Measurements from ENCODE around the gene RNF2. TPM values are rescaled to one million over a fixed set of nuclear protein-coding genes. Genes with fewer than 3 reads are reported as not detected.
A peak's percentile ranks its signal among the peaks of the same experiment; 100 is the strongest.
"Not testable (repeated sequence)": the region's sequence is repeated elsewhere in the genome, so short reads cannot be mapped to it uniquely, and the experiment has no call there.

The RNF2 gene
- polyA plus RNA-seq, 1 donor: 22.3 TPM

DNA sequence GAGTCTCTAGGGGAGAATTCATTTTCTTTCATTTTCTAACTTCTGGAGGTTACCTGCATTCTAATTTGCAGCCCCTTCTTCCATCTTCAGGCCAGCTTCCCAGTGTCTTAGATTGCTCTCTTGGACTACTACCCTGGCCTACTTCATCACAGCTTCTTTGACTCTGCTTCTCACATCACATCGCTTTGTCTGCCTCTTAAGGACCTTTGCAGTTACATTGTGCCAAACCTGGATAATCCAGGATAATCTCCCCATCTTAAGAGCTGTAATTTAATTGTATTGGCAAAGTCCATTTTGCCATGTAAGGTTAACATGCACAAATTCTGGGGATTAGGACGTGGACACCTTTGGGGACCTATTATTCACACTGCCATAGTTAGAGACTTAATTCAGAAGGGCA lies 18.4 kb downstream of the RNF2 start:
- H3K9me3 ChIP-seq (ENCODE audit: control insufficient read depth, low read depth, low read length): no peaks in the 10 kb centered on the region
- no peaks in the 10 kb centered on the region for H3K4me1 ChIP-seq (ENCODE audit: control insufficient read depth, insufficient read depth, low read length)
- H3K4me3 ChIP-seq (ENCODE audit: low read length): no peak overlapping the region
- 100% methylated on average over 1 of the region's 2 CpGs for WGBS (ENCODE audit: insufficient coverage, low lambda C conversion rate)
- peaks cover 11% of the 10 kb centered on the region for H3K36me3 ChIP-seq (ENCODE audit: control insufficient read depth, insufficient read depth, low read length)
- no peaks in the 10 kb centered on the region for H3K27me3 ChIP-seq (ENCODE audit: control insufficient read depth, insufficient read depth, low read length)
- no peak overlapping the region for H3K27ac ChIP-seq (ENCODE audit: low read length)
- no peak for DNase-seq

DNA sequence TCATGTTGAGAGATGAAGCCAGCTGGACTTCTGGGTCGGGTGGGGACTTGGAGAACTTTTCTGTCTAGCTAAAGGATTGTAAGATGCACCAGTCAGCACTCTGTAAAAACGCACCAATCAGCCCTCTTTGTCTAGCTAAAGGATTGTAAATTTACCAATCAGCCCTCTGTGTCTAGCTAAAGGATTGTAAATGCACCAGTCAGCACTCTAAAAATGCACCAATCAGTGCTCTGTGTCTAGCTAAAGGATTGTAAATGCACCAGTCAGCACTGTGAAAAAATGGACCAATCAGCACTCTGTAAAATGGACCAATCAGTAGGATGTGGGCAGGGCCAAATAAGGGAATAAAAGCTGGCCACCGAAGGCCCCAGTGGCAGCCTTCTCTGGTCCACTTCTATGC lies 19.6 kb downstream of the RNF2 start:
- not testable (repeated sequence) for DNase-seq; H3K27me3 ChIP-seq (ENCODE audit: control insufficient read depth, insufficient read depth, low read length); H3K4me1 ChIP-seq (ENCODE audit: control insufficient read depth, insufficient read depth, low read length); H3K9me3 ChIP-seq (ENCODE audit: control insufficient read depth, low read depth, low read length); H3K27ac ChIP-seq (ENCODE audit: low read length); H3K4me3 ChIP-seq (ENCODE audit: low read length)
- peaks cover 11% of the 10 kb centered on the region for H3K36me3 ChIP-seq (ENCODE audit: control insufficient read depth, insufficient read depth, low read length)
- WGBS (ENCODE audit: insufficient coverage, low lambda C conversion rate): no CpG with 5 or more reads among the region's 3 CpGs

GRCh38 chr1:185066181-185066580 lies 20.8 kb downstream of the RNF2 start:
- Histone ChIP-seq H3K9me3 (ENCODE audit: control insufficient read depth, low read depth, low read length) (peaks cover 2% of the 10 kb centered on the region), H3K4me1 (ENCODE audit: control insufficient read depth, insufficient read depth, low read length) (no peaks in the 10 kb centered on the region), H3K27ac (ENCODE audit: low read length) (no peak overlapping the region), H3K27me3 (ENCODE audit: control insufficient read depth, insufficient read depth, low read length) (no peaks in the 10 kb centered on the region), H3K4me3 (ENCODE audit: low read length) (no peak overlapping the region), H3K36me3 (ENCODE audit: control insufficient read depth, insufficient read depth, low read length) (peaks cover 11% of the 10 kb centered on the region)
- no peak for DNase-seq
- WGBS (ENCODE audit: insufficient coverage, low lambda C conversion rate): 100% methylated on average over 1 of the region's 2 CpGs

- no peak overlapping the region for H3K27ac ChIP-seq (ENCODE audit: low read length)
- peaks cover 2% of the 10 kb centered on the region for H3K9me3 ChIP-seq (ENCODE audit: control insufficient read depth, low read depth, low read length)
- DNase-seq: no peak
- H3K4me1 ChIP-seq (ENCODE audit: control insufficient read depth, insufficient read depth, low read length): no peaks in the 10 kb centered on the region
- no peaks in the 10 kb centered on the region for H3K27me3 ChIP-seq (ENCODE audit: control insufficient read depth, insufficient read depth, low read length)
- no peak overlapping the region for H3K4me3 ChIP-seq (ENCODE audit: low read length)
- H3K36me3 ChIP-seq (ENCODE audit: control insufficient read depth, insufficient read depth, low read length): peaks cover 11% of the 10 kb centered on the region
Observed at GRCh38 chr1:185068341-185068740, 23.0 kb downstream of the RNF2 start.

GRCh38 chr1:185069202-185069772 lies 23.9 kb downstream of the RNF2 start:
- Histone ChIP-seq H3K27ac (ENCODE audit: low read length) (no peak overlapping the region), H3K36me3 (ENCODE audit: control insufficient read depth, insufficient read depth, low read length) (peaks cover 8% of the 10 kb centered on the region), H3K4me3 (ENCODE audit: low read length) (no peak overlapping the region), H3K9me3 (ENCODE audit: control insufficient read depth, low read depth, low read length) (peaks cover 2% of the 10 kb centered on the region), H3K4me1 (ENCODE audit: control insufficient read depth, insufficient read depth, low read length) (no peaks in the 10 kb centered on the region), H3K27me3 (ENCODE audit: control insufficient read depth, insufficient read depth, low read length) (no peaks in the 10 kb centered on the region)
- DNase-seq: peak; percentile 9 to 59
- no CpG with 5 or more reads among the region's 4 CpGs for WGBS (ENCODE audit: insufficient coverage, low lambda C conversion rate)

- DNase-seq: no peak
- Histone ChIP-seq H3K27ac (ENCODE audit: low read length) (no peak overlapping the region), H3K27me3 (ENCODE audit: control insufficient read depth, insufficient read depth, low read length) (no peaks in the 10 kb centered on the region), H3K4me3 (ENCODE audit: low read length) (no peak overlapping the region), H3K4me1 (ENCODE audit: control insufficient read depth, insufficient read depth, low read length) (no peaks in the 10 kb centered on the region), H3K36me3 (ENCODE audit: control insufficient read depth, insufficient read depth, low read length) (peaks cover 8% of the 10 kb centered on the region), H3K9me3 (ENCODE audit: control insufficient read depth, low read depth, low read length) (peaks cover 2% of the 10 kb centered on the region)
Observed at GRCh38 chr1:185070051-185070450, 24.7 kb downstream of the RNF2 start.

GRCh38 chr1:185073725-185074124 lies 28.4 kb downstream of the RNF2 start:
- Histone ChIP-seq H3K27ac (ENCODE audit: low read length) (no peak overlapping the region), H3K9me3 (ENCODE audit: control insufficient read depth, low read depth, low read length) (peaks cover 2% of the 10 kb centered on the region), H3K4me3 (ENCODE audit: low read length) (no peak overlapping the region), H3K27me3 (ENCODE audit: control insufficient read depth, insufficient read depth, low read length) (no peaks in the 10 kb centered on the region), H3K4me1 (ENCODE audit: control insufficient read depth, insufficient read depth, low read length) (no peaks in the 10 kb centered on the region), H3K36me3 (ENCODE audit: control insufficient read depth, insufficient read depth, low read length) (no peaks in the 10 kb centered on the region)
- WGBS (ENCODE audit: insufficient coverage, low lambda C conversion rate): no CpG with 5 or more reads among the region's 2 CpGs
- no peak for DNase-seq

DNA sequence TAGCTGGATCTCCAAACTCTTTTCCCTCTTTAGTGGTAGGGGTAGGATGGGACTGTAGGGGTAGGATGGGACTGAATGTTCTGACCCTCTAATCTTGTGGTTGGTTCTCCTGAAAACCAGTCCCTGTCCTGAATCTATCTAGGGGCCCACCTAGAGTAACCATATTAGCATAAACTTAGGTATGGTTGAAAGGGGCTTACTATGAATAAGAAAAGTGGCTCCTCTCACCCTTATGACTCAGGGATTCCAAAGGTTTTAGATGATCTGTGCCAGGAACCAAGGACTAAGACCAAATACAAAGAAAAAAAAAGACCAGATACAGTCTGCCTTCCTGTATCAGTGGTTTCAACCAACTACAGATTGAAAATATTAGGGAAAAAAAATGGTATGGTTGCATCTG lies 28.9 kb downstream of the RNF2 start:
- H3K36me3 ChIP-seq (ENCODE audit: control insufficient read depth, insufficient read depth, low read length): no peaks in the 10 kb centered on the region
- DNase-seq: no peak
- no peaks in the 10 kb centered on the region for H3K4me1 ChIP-seq (ENCODE audit: control insufficient read depth, insufficient read depth, low read length)
- H3K27ac ChIP-seq (ENCODE audit: low read length): no peak overlapping the region
- H3K4me3 ChIP-seq (ENCODE audit: low read length): no peak overlapping the region
- H3K9me3 ChIP-seq (ENCODE audit: control insufficient read depth, low read depth, low read length): peaks cover 2% of the 10 kb centered on the region
- no peaks in the 10 kb centered on the region for H3K27me3 ChIP-seq (ENCODE audit: control insufficient read depth, insufficient read depth, low read length)

DNA sequence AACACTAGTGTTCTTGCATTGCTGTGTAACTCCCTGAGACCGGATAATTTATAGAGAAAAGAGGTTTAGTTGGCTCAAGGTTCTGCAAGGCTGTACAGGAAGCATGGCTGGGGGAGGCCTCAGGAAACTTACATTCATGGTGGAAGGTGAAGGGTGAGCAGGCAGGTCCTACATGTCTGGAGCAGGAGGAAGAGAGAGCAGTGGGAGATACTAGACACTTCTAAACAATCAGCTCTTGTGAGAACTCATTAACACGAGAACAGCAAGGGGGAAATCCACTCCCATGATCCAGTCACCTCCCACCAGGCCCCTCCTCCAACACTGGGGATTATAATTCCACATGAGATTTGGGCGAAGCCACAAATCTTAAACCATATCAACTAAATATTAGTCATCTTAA lies 30.1 kb downstream of the RNF2 start:
- Histone ChIP-seq H3K4me3 (ENCODE audit: low read length) (no peak overlapping the region), H3K27ac (ENCODE audit: low read length) (no peak overlapping the region)
- DNase-seq: no peak

DNA sequence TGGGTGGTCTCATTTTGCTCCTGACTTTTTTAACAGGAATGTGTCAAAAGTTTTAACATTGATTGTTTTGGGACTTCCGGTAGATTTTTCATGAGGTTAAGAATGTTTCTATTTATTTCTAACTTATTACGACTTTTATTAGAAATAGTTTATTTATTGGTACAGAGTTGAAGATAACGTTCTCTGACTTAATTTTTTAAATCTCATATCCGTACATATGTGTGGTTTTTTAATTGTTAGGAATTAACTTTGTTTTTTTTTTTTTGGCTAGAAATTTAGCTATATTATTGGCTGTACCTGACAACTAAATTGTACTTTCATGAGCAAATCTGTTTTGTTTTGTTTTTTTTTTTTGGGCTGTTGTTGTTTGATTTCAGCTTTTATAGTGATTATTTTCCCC lies 32.0 kb downstream of the RNF2 start:
- Histone ChIP-seq H3K27ac (ENCODE audit: low read length) (no peak overlapping the region), H3K27me3 (ENCODE audit: control insufficient read depth, insufficient read depth, low read length) (no peaks in the 10 kb centered on the region), H3K36me3 (ENCODE audit: control insufficient read depth, insufficient read depth, low read length) (no peaks in the 10 kb centered on the region), H3K4me1 (ENCODE audit: control insufficient read depth, insufficient read depth, low read length) (no peaks in the 10 kb centered on the region), H3K9me3 (ENCODE audit: control insufficient read depth, low read depth, low read length) (no peaks in the 10 kb centered on the region), H3K4me3 (ENCODE audit: low read length) (no peak overlapping the region)
- DNase-seq: no peak
- 85% methylated on average over 3 of the region's 4 CpGs for WGBS (ENCODE audit: insufficient coverage, low lambda C conversion rate)

More for the DNA sequence above, 30.1 kb downstream of the RNF2 start:
- Histone ChIP-seq H3K27me3 (ENCODE audit: control insufficient read depth, insufficient read depth, low read length) (no peaks in the 10 kb centered on the region), H3K36me3 (ENCODE audit: control insufficient read depth, insufficient read depth, low read length) (no peaks in the 10 kb centered on the region), H3K4me1 (ENCODE audit: control insufficient read depth, insufficient read depth, low read length) (no peaks in the 10 kb centered on the region), H3K9me3 (ENCODE audit: control insufficient read depth, low read depth, low read length) (peaks cover 2% of the 10 kb centered on the region)
- WGBS (ENCODE audit: insufficient coverage, low lambda C conversion rate): 100% methylated on average over 1 of the region's 3 CpGs

- Histone ChIP-seq H3K4me1 (ENCODE audit: control insufficient read depth, insufficient read depth, low read length) (no peaks in the 10 kb centered on the region), H3K27ac (ENCODE audit: low read length) (no peak overlapping the region), H3K9me3 (ENCODE audit: control insufficient read depth, low read depth, low read length) (no peaks in the 10 kb centered on the region), H3K27me3 (ENCODE audit: control insufficient read depth, insufficient read depth, low read length) (no peaks in the 10 kb centered on the region), H3K4me3 (ENCODE audit: low read length) (no peak overlapping the region), H3K36me3 (ENCODE audit: control insufficient read depth, insufficient read depth, low read length) (no peaks in the 10 kb centered on the region)
- no peak for DNase-seq
Observed at GRCh38 chr1:185080422-185080821, 35.1 kb downstream of the RNF2 start.
